Measurements from ENCODE around the gene NOD1. TPM values are rescaled to one million over a fixed set of nuclear protein-coding genes. Genes with fewer than 3 reads are reported as not detected.

The NOD1 gene
- polyA plus RNA-seq, 3 donors = 7.3 to 11.1 (median 11.0) TPM

DNA sequence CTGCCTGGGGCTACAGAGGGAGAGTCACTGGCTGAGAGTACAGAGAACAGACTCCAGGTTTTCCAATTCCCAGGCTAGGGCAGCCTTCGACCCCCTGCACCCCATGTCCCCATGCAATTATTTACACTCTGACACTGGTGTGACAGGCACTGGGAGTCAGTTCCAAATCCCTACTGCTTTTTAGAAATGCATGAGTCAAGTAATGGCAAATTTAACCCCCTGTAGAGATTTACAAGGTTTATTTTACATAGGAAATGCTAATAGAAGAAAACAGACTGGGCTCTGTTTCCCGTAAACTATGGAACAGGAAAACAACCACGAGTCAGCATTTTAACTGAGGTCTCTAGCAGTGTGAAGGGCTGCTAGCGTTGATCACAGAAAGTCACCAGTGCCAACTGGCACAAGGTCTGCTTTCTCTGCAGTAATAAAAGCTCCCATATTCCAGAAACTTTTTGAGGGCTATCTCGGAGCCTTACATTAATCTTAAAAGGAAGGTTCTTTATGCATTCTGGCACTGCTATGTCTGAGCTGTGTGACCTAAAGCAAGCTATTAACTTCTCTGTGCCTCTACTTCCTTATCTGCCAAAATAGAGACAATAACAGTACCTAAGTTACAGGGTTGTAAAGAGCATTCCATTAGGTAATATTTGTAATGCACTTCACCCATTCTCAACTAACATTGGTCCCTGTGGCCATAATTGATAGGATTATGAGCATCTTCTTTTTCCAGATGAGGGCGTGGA, 28.2 kb downstream of the NOD1 start:
- DNase-seq = no peak

DNA sequence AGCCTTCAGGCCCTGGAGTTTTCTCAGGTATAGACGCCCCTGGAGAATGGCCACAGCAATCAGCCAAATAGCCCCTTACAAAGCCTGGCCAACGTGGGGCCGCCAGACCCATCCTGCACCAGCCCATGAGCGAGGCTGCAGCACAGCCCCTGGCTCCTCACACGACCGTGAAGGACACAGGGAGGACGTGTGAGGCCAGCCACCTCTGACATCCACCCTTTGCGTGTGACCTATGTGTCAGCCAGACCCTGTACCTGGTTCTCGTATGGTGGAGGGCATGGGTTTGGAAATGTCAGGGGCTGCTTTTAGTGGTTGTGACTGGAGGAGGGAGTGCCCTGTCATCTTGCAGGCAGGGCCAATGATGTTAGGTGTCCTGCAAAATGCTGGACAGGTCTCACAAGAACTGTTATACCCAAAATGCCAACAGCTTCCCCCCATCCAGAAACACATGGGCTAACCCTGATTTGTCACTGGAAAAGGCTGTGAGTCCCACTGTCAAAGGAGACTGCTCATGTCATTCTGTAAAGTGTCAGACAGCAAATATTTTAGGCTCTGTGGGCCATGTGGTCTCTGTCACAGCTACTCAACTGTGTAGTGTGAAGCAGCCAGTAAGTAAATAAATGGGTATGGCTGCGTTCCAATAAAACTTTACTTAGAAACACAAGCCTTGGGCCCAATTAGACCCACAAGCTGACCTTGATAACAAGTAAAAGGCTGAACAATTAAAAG, 30.0 kb downstream of the NOD1 start:
- no peak for DNase-seq

DNA sequence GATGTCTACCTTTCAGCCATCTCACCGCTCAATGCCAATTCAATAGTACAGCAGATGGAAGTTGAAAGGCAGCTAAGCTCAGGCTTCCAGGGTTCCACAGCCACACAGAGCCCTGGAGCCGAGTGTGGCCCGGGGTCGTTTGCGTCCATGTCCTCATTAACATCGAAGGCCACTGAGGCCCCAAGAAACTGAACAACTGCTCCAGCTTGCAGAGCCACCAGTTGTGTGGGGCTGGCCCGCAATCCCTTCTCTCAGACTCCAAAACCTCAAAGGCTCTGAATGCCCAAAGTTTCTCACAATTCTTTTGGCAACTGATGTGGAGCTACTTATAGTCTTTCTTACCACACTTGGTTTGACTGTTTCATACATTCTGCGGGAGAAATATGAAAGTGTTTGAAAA, 31.1 kb downstream of the NOD1 start:
- no peak for DNase-seq

DNA sequence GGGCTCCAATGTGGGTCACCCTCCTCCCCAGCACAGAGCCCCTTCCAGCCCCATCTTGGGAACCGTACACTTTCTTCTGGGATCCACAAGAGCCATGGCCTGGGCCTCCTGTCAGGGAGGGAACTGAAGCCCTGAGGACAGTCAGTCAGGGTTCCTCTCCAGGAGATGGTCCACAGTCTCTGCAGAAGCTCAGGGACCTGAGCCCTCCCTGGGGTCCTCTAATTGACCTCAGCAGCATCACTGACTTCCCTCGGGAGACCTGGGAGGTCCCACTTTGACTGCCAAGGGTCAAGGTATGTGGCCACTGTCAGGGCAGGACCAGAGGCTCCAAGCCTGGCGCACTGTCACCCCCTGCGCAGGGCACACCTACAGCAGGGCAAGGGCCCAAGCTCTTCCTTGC, 32.3 kb downstream of the NOD1 start:
- no peak for DNase-seq

DNA sequence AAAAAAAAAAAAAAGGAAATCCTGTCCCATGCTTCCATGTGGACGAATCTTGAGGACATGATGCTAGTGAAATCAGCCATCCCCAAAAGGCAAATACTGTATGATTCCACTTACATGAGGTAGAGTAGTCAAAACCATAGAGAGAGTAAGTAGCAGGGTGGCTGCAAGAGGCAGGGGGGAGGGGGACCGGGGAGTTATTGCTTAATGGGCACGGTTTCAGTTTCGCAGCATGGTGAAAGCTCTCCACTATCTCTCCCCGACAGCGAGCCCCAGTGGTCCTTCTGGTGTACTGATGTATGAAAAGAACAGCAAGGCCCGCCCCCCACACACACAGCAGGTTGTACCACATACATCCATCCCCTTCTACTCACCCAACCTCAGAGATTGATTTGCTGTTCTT, 32.8 kb downstream of the NOD1 start:
- no peak for DNase-seq

DNA sequence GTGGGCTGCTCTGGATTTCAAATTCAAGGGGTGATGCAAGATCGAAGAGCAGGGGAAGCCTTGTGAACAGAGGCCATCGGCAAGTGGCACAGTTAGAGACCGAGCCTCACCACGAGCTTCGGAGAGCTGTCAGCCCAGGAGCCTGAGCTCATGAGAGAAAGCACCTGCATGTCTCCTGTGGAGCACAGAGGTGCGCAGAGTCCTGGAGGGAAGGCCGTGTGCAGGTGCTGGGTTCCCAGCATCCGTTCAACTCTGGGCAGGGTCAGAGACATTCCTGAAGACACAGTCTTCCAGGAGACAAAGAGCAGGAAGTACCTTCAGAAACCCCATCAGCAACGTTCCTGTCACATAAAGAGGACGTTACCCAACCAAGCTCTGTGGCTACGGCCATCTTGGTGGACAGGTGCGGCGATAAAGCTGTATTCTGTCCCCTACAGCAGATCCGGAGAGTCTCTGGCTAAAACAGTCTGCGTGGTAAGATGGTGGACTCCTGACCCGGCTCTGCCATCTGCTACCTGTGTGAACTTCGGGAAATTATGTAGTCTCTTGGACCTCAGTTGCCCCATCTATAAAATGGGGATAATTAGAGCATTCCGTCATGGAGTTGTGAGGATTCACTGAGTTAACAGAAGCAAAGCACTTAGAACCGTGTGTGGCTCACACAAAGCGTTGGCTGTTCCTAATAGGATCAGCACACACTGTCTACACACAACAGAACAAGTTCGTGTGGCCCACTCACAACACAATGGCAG, 40.6 kb downstream of the NOD1 start:
- DNase-seq = no peak

DNA sequence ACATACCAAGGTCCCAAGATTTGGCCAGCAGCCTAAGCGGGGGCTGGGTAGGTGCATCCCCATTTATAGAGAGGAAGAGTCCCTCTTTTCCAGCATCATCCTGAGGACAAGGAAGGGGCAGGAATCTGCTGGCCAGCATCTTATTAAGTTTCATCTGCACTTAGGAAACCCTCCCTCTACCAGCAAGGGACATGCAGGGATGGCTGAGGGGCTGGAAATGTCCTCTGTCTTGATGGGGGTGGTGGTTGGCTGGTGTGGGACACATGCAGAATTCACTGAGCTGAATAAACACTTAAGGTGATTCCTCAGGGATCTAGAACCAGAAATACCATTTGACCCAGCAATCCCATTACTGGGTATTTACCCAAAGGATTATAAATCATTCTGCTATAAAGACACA, 42.1 kb downstream of the NOD1 start:
- no peak for DNase-seq

DNA sequence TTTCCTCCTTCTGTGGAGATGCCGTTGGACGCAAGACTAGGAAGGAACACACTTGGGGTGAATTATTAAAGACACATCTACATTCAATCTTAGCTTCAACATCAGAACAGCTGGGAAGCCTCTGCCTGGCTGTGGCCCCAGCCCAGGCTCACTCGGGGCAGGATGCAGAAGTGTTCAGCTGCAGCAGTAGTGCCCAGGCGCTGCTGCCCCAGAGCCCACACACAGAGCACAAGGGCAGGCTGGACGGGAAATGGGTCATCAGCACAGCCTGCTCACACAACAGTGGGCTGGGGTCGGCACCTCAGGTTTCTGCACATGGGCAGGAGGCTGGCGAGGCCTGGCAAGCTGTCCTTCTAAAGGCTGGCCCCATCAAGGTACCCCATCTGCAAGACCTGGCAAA, 42.5 kb downstream of the NOD1 start:
- DNase-seq = no peak

DNA sequence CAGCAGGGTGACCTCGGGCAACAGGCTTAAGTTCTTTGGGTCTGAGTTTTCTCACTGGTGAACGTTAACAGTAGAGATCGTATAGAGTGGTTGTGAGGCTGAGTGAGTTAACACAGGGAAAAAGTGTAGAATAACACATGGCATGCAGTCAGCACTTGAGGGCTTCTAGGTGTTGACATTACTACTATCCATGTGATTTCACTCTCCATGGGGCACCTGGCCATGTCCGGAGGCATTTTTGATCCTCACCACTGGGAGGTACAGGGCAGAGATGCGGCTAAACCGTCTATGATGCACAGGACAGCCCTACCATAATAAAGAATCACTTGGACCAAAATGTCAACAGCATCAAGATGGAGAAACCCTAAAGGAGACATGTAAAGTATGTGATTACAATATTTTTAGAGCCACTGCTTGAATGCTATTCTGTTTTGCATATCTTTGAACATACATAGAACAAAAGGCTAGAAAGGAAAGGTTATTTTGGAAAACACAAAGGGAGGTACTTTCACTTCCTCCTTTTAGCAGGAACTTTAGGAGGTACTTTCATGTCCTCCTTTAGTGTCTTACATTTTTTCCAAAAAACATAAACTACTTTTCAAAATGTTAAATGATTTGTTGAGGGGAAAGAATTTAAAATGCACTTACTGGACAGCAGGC, 44.3 kb downstream of the NOD1 start:
- no peak for DNase-seq

DNA sequence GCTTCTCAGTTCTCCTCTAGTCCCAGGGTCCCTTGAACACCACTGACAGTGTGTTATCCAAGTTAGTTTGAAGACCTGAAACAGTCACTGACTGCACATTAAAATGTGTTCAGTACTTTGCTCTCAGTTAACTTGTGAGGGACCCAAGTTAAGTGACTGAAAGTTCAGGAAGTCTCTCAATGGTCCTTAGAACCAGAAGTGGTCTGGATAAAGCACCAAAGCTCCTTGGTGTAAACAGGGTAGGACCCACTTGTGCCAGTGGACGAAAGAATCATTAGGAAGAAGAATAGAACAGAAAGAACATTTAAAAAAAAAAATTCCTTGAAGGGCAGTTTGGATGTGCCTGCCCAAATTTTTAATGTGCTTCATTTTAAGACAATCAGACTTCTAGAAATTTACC, 45.1 kb downstream of the NOD1 start:
- no peak for DNase-seq

DNA sequence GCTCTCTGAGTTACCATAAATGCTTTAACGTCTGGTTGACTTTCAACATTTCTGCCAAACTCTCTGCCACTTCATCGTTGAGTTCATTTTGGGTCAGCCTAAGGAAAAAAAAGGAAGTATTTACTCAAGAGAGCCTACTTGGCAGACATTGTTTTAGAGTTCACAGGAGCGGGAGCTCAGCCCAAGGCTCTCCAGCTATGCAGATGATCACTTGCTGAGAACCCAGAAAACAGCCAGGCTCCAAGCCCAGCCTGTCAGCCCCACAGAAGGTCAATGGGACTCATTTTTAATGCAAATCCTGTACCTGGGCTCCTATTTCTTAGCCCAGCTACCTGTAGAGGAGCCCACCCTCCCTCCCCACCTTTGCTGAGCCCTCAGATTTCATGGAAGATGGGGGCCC, 45.5 kb downstream of the NOD1 start:
- no peak for DNase-seq

DNA sequence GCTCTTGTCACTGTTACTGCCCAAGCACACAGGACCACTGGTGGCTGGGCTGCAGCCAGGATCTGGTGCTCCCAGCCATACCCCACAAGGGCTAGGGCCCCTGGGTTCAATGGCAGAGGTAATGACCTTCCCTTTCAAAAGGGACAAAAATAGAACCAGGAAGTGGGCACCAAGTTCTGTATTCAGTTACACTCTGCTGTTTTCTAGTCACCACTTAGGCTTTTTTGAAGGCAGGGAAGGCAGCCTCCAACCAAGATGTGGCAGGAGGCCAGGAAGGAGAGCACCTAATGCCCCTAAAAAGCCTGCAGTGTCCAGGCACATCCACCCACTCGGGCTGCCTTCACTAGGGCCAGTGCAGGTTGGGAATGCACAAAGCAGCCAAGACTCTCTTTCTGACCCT, 47.8 kb downstream of the NOD1 start:
- DNase-seq = no peak

DNA sequence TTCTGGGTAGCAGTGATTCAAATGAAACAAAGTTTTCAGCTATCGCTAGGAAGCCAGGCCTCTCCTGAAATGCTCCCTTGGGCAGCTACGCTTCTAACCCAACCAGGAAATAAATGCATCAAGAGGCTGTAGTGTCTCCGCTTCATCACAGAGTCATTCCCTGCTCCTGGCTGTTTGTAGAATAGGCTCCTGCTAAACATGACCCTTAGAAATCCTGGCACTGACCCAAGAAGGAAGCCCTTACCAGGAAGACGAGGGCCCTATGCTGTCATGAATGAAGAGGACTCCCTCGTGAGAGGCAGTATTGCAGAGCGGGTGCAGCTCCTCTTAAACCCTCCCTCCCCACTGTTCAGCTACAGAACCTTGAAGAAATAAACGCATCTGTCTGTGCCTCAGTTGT, 48.3 kb downstream of the NOD1 start:
- peak; percentile 15 for DNase-seq

DNA sequence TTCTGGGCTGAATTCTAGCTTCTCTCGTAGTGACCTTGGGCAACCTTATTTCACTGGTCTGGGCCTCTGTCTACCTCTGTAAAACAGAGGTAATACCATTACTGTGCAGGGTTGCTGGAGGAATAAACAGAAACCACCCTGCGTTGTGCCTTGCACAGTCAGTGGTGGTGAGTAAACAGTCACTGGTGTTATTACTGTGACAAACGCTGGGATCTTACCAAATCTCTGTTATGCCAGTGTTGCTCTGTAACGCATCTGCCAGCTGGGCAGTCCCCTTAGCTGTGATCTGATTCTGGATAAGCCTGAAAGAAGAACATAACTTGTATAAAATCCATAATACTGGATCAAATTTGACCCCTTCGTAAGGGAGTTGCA, 49.4 kb downstream of the NOD1 start:
- DNase-seq = no peak

DNA sequence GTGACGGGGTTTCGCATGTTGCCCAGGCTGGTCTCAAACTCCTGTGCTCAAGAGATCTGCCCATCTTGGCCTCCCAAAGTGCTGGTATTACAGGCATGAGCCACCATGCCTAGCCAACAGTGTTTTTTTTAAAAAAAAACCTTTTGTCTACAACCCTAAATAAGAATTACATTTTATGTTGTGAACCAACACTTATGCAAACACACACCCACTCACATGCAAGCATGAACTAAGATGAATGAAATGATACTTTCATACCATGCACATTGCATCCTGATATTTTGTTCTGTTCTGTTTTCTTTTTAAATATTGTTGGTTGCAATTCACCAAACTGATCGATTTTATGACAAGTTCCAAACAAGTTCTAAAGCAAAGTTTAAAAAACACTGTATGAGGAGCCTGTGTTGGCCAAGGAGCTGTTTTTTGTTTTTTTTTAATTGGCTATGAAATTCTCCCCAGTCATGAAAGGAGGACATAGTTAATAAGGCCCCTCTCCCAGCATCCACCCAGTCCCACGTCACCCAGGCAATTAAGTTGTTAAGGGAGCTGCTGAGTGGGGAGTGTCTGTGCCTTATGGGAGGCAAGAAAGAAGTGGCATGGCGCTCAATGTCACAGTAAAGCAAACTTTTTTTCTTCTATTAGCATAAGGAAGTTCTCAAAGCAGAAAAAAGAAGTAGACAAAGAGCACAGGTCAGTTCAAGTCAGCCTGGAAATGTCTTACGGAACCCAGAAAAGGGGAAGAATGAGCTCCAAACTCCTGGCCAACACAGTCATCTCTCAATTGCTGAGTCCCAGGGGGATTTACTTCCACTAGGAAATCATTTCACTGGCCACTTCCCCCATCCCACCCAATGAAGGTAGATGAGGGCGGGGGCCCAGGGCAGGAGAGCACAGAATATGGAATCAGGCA, 50.1 kb downstream of the NOD1 start:
- DNase-seq = no peak

DNA sequence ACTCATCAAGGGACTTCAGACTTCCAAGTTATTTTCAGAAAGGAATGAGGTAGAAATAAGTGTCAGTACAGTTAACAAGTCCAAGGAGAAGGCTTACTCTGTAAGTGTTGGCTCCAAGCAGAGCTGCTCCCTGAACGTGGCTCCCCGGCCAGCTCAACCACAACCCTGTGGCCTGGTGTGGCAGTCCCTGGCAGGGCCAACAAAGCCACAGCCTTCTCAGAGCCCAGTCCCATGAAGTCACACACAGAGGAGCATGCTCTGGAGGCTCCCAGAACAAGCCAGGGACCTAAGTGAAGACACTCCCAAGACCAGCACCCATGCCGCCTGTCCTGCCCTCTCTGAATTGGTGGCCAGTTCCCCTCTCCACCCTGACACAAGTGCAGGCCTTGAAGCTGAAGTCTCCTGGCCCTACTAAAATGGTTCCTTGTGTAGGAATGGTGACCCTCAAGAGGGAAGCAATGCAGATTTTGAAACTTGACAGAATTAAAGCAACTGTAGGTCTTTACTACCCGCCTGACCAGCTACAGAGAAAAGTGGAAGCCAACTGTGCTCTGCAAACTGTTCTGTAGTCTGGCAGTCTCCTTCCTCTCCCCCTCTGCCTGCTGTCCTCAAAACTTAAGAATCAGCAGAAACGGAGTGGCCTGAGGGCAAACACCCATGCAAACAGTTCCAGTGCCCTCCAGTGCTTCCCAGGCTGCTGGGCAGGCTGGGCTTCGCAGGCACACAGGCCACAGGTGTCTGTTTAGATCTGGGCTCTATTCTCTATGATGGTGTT, 51.1 kb downstream of the NOD1 start:
- DNase-seq = no peak

DNA sequence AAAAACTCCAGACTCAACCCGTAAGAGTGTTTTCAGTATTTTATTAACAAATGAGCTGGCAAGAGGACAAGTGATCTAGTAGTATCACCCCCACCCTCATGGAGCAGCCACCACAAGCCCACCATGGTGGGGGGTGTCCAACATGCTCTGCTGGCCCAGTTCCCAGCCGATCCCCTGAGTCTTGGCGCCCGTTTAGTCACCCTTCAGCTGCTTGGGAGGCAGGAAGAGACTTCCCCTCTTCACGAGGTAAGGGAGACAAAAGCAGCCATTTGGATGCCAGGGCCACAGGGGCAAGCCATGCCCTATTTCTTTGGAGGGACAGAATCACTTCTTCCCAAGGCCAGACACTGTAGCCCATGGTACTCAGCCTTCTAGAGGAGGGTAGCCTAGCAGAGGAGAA, 54.1 kb downstream of the NOD1 start:
- no peak for DNase-seq

DNA sequence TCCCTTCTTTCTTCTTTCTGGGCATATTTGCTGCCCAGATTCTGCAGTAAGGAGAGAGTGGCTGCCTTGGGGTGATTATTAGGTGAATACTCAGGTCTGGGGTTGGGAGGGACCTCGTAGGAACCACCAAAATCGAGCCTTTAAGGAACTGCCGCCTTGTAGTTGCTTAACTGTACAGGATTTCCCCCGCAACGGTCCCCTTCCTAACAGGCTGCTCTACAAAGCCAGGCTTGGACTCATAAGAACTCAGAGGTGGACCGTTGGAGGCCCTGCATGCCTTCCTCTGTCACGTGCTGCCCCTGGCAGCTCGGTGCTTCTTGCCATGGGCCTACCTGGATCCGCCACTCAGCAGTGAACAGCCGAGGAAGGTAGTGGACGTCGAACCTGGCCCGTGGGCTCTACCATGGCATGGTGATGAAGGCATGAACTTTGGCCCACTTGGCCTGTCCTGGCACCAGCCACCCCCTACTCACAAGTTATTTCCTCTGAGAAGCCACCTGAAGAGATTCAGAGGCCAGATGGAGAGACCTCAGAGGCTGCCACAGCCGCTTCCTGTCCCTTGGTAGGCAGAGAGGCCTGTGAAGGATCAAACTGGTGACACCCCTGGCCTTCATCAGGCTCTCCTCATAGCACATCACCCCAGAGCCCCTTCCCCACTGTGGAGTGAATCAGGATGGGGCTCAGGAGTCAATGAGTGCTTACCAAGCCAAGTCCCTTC, 54.6 kb downstream of the NOD1 start:
- no peak for DNase-seq

DNA sequence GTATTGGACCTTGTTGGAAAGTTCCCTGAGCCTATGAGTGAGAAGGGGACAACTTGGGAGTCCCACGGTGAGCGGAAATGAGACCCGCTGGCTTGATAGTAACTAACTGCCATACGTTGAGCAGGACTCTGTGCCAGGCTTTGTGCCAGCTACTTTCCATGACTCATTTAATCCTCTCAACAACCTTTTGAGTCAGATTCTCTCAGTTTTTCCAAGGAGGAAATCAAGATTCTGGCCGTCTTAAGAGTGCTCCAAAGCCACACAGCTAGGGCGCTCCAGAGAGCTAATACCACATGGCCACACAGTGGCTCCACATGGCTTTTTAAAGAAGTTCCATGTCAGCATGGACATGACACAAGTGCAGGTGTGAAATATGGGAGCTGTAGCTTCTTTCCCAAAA, 55.7 kb downstream of the NOD1 start:
- no peak for DNase-seq

DNA sequence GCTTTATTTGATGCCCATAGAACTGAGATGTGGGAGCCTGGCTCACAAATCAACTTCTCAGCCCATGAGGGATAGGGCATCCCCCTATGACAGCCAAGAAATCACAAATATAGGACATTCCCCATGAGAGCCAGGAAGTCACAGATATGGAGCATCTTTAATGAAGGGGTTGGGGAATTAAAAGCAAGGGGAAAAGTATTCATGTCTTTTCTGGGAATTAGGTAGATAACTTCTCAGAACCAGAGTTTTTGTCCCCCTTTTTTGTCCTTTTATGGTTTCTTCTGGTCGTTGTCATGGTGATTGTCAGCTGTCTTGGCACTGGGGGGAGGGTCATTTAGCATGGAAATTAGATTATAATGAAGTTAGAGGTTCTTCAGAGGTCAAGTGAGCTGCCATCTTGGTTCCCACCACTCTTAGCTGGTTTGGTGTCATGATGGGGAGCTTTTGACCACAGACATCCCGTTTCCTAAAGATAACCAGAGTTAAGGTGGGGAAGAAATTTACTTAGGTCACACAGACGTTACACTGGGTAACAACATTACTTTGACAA, 56.9 kb downstream of the NOD1 start:
- no peak for DNase-seq
